Measurements from ENCODE around the gene NUAK2.
"Not testable (repeated sequence)": the region's sequence is repeated elsewhere in the genome, so short reads cannot be mapped to it uniquely, and the experiment has no call there.

Gene NUAK2

GRCh38 chr1:205317311-205317917, 4.1 kb downstream of the NUAK2 start:
- peak; percentile 91 for DNase-seq

GRCh38 chr1:205316161-205316566, 5.4 kb downstream of the NUAK2 start:
- DNase-seq: no peak

GRCh38 chr1:205315008-205315618, 6.4 kb downstream of the NUAK2 start:
- no peak for DNase-seq

GRCh38 chr1:205313563-205314308, 7.8 kb downstream of the NUAK2 start:
- no peak for DNase-seq

GRCh38 chr1:205312866-205313562, 8.5 kb downstream of the NUAK2 start:
- DNase-seq: no peak

GRCh38 chr1:205310976-205311704, 10.4 kb downstream of the NUAK2 start:
- DNase-seq: no peak

- peak; percentile 2 for DNase-seq
Observed at GRCh38 chr1:205309741-205310140, 11.8 kb downstream of the NUAK2 start.

- DNase-seq: peak; percentile 14
Observed at GRCh38 chr1:205306929-205307566, 14.5 kb downstream of the NUAK2 start.

- no peak for DNase-seq
Observed at GRCh38 chr1:205304695-205305070, 16.9 kb downstream of the NUAK2 start.

- DNase-seq: no peak
Observed at GRCh38 chr1:205304046-205304694, 17.4 kb downstream of the NUAK2 start.

- no peak for DNase-seq
Observed at GRCh38 chr1:205303247-205303888, 18.2 kb downstream of the NUAK2 start.

GRCh38 chr1:205301842-205302588, 19.5 kb downstream of the NUAK2 start:
- DNase-seq: no peak

GRCh38 chr1:205301205-205301821, 20.2 kb downstream of the NUAK2 start:
- peak; percentile 77 for DNase-seq

GRCh38 chr1:205300149-205300548, 21.4 kb downstream of the NUAK2 start:
- no peak for DNase-seq

GRCh38 chr1:205298191-205298994, 23.2 kb downstream of the NUAK2 start:
- DNase-seq: no peak

GRCh38 chr1:205297546-205298177, 23.9 kb downstream of the NUAK2 start:
- DNase-seq: not testable (repeated sequence)

GRCh38 chr1:205296154-205296553, 25.4 kb downstream of the NUAK2 start:
- no peak for DNase-seq

GRCh38 chr1:205294934-205295333, 26.6 kb downstream of the NUAK2 start:
- no peak for DNase-seq

Data from NCI-H1105 treated with DMSO at 0.1 percent for 48 hours (cell line).